ENCODE results near the gene PSMC3. TPM values are rescaled to one million over a fixed set of nuclear protein-coding genes. Genes with fewer than 3 reads are reported as not detected.

The PSMC3 gene
- total and polyA plus RNA-seq, 9 of the 15 experiments (the other 6 are each of a cell fraction or from before 2014, with no cell fraction given): 44.3 to 324 (median 240) TPM

DNA sequence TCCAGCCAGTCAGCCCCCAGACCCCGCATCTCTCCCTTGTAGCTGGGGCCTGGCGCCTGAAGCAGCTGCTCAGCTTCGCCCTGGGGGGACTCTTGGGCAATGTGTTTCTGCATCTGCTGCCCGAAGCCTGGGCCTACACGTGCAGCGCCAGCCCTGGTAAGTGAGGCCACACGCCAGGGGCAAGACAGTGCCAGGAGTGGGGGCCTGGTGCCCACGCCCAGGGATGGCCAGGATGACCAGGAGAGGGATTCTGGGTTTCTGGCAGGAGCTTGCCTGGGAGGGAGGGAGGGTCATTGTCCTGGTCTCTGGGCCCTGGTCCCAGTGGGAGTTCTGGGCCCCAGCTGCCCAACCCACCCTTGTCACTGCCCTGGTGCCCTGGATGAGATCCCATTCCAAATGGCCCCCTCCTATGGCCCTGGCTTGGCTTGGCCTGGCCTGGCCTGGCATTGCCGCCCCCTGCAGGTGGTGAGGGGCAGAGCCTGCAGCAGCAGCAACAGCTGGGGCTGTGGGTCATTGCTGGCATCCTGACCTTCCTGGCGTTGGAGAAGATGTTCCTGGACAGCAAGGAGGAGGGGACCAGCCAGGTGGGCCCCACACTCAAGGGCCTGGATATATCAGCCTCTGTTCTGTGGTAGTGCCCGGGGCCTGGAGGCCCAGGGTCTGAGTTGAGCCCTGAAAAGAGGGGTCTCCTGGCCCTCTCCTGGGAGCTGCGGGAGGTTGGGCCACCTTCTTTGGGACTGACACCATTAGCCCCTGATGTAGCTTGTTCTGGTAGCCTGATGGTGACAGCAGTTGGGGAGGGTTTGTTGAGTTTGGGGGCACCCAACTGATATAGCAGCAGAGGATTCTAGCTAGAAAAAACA, 14.1 kb downstream of the PSMC3 start (continued):
- TF ChIP-seq NUFIP1 (IDR thresholded peaks at IDR 0.05; ENCODE audit: partially characterized antibody) (no peak), ZNF561 (CRISPR knock-in tag; conservative IDR thresholded peaks at IDR 0.05) (no peak), U2AF1 (optimal IDR thresholded peaks at IDR 0.05; ENCODE audit: low read depth, low read length) (no peak), RFX7 (CRISPR knock-in tag; IDR thresholded peaks at IDR 0.05) (no peak), SAFB (IDR thresholded peaks at IDR 0.05; ENCODE audit: borderline replicate concordance, low read depth, low read length) (no peak), TEAD1 (CRISPR knock-in tag; IDR thresholded peaks at IDR 0.05) (no peak), HEY1 (CRISPR knock-in tag; IDR thresholded peaks at IDR 0.05; ENCODE audit: borderline replicate concordance) (no peak), SAP30 (IDR thresholded peaks at IDR 0.05; ENCODE audit: borderline replicate concordance, insufficient read depth, low read depth, low read length, poor library complexity, severe bottlenecking) (no peak), SMARCA4 (IDR thresholded peaks at IDR 0.05) (no peak), NBN (IDR thresholded peaks at IDR 0.05; ENCODE audit: low read depth) (no peak), RNF2 (IDR thresholded peaks at IDR 0.05) (no peak), ZC3H4 (CRISPR knock-in tag; IDR thresholded peaks at IDR 0.05; ENCODE audit: borderline replicate concordance) (no peak), ZNF311 (CRISPR knock-in tag; IDR thresholded peaks at IDR 0.05) (no peak), ERF (CRISPR knock-in tag; IDR thresholded peaks at IDR 0.05) (no peak), SIN3A (IDR thresholded peaks at IDR 0.05; ENCODE audit: borderline replicate concordance in 2 of 2, control insufficient read depth in 1 of 2, low read depth in 2 of 2, low read length in 2 of 2) (no peak)
- TF ChIP-seq, protein P1, sequence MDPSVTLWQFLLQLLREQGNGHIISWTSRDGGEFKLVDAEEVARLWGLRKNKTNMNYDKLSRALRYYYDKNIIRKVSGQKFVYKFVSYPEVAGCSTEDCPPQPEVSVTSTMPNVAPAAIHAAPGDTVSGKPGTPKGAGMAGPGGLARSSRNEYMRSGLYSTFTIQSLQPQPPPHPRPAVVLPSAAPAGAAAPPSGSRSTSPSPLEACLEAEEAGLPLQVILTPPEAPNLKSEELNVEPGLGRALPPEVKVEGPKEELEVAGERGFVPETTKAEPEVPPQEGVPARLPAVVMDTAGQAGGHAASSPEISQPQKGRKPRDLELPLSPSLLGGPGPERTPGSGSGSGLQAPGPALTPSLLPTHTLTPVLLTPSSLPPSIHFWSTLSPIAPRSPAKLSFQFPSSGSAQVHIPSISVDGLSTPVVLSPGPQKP (CRISPR knock-in tag; IDR thresholded peaks at IDR 0.05): no peak
- TF ChIP-seq, protein P2, sequence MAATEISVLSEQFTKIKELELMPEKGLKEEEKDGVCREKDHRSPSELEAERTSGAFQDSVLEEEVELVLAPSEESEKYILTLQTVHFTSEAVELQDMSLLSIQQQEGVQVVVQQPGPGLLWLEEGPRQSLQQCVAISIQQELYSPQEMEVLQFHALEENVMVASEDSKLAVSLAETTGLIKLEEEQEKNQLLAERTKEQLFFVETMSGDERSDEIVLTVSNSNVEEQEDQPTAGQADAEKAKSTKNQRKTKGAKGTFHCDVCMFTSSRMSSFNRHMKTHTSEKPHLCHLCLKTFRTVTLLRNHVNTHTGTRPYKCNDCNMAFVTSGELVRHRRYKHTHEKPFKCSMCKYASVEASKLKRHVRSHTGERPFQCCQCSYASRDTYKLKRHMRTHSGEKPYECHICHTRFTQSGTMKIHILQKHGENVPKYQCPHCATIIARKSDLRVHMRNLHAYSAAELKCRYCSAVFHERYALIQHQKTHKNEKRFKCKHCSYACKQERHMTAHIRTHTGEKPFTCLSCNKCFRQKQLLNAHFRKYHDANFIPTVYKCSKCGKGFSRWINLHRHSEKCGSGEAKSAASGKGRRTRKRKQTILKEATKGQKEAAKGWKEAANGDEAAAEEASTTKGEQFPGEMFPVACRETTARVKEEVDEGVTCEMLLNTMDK (IDR thresholded peaks at IDR 0.05; ENCODE audit: borderline replicate concordance, insufficient read depth, low read depth, low read length, poor library complexity, severe bottlenecking): peak; percentile 72
- TF ChIP-seq, protein P3, sequence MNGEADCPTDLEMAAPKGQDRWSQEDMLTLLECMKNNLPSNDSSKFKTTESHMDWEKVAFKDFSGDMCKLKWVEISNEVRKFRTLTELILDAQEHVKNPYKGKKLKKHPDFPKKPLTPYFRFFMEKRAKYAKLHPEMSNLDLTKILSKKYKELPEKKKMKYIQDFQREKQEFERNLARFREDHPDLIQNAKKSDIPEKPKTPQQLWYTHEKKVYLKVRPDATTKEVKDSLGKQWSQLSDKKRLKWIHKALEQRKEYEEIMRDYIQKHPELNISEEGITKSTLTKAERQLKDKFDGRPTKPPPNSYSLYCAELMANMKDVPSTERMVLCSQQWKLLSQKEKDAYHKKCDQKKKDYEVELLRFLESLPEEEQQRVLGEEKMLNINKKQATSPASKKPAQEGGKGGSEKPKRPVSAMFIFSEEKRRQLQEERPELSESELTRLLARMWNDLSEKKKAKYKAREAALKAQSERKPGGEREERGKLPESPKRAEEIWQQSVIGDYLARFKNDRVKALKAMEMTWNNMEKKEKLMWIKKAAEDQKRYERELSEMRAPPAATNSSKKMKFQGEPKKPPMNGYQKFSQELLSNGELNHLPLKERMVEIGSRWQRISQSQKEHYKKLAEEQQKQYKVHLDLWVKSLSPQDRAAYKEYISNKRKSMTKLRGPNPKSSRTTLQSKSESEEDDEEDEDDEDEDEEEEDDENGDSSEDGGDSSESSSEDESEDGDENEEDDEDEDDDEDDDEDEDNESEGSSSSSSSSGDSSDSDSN (IDR thresholded peaks at IDR 0.05; ENCODE audit: borderline replicate concordance in 1 of 2, low read depth in 2 of 2, low read length in 2 of 2): no peak
- TF ChIP-seq, protein P4, sequence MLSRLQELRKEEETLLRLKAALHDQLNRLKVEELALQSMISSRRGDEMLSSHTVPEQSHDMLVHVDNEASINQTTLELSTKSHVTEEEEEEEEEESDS (CRISPR knock-in tag; IDR thresholded peaks at IDR 0.05): no peak
- TF ChIP-seq, protein P5, sequence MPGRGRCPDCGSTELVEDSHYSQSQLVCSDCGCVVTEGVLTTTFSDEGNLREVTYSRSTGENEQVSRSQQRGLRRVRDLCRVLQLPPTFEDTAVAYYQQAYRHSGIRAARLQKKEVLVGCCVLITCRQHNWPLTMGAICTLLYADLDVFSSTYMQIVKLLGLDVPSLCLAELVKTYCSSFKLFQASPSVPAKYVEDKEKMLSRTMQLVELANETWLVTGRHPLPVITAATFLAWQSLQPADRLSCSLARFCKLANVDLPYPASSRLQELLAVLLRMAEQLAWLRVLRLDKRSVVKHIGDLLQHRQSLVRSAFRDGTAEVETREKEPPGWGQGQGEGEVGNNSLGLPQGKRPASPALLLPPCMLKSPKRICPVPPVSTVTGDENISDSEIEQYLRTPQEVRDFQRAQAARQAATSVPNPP (IDR thresholded peaks at IDR 0.05; ENCODE audit: borderline replicate concordance, insufficient read depth, insufficient read length): no peak
